AG09319 (cell line): ENCODE data around the gene CFAP97.
"Not testable (repeated sequence)": the region's sequence is repeated elsewhere in the genome, so short reads cannot be mapped to it uniquely, and the experiment has no call there.

Experiments used
- DNase-seq: peaks from one replicate; pipeline ENCODE4 v3.0.0-alpha.2; 2010; ENCODE audit warnings: low read depth; ENCODE audit errors: extremely low read depth
- CTCF ChIP-seq: IDR thresholded peaks from 2 replicates; pipeline ENCODE4 v1.5.1; 2011; ENCODE audit warnings: low read depth, mild to moderate bottlenecking, inconsistent platforms, low read length, moderate library complexity

The CFAP97 gene

GRCh38 chr4:185205697-185206342 is 2.0 kb upstream of the CFAP97 start:
- no peak for TF ChIP-seq CTCF
- DNase-seq: no peak

- not testable (repeated sequence) for DNase-seq
Measured at GRCh38 chr4:185205073-185205472, 1.3 kb upstream of the CFAP97 start.

- DNase-seq: no peak
- TF ChIP-seq CTCF: no peak
Measured at GRCh38 chr4:185204238-185204910, 574 bp upstream of the CFAP97 start.

- no peak for TF ChIP-seq CTCF
- DNase-seq: no peak
Measured at GRCh38 chr4:185202984-185203485, 765 bp downstream of the CFAP97 start.

- no peak for DNase-seq
- no peak for TF ChIP-seq CTCF
Measured at GRCh38 chr4:185201977-185202962, 1.5 kb downstream of the CFAP97 start.

GRCh38 chr4:185198189-185198588 is 5.6 kb downstream of the CFAP97 start:
- DNase-seq: not testable (repeated sequence)

- TF ChIP-seq CTCF: no peak
- no peak for DNase-seq
Measured at GRCh38 chr4:185196437-185196836, 7.4 kb downstream of the CFAP97 start.
